ENCODE measurements around the gene BMP8A. TPM values are rescaled to one million over a fixed set of nuclear protein-coding genes. Genes with fewer than 3 reads are reported as not detected.

The BMP8A gene
- total RNA-seq, 1 donor from 2014 or later, result 0.58 TPM

DNA sequence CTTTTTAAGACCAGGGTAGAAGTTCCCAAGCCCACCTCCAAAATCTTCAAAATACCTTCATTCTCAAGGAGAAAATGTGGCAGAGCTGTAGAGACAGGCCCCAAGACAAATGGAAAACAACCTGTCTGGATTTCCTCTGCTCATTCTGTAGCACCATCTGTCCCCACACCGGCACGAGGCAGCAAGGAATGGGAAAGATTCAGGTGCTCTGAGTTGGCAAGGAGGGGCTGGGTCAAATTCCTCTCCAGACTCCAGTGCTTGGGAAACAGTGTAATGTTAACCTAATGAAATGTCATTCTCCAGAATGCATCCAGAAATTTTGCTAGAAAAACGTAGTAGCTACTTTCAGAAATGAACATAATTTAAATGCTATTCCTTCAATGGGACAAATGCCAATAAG, 75.9 kb downstream of the BMP8A start:
- Histone ChIP-seq H3K27me3 (ENCODE audit: control insufficient read depth, insufficient read depth, low read length) (no peaks in the 10 kb centered on the region), H3K36me3 (ENCODE audit: control insufficient read depth, insufficient read depth, low read length) (peaks cover 4% of the 10 kb centered on the region), H3K4me3 (ENCODE audit: low read depth, low read length) (no peak overlapping the region)
- TF ChIP-seq, protein P1, sequence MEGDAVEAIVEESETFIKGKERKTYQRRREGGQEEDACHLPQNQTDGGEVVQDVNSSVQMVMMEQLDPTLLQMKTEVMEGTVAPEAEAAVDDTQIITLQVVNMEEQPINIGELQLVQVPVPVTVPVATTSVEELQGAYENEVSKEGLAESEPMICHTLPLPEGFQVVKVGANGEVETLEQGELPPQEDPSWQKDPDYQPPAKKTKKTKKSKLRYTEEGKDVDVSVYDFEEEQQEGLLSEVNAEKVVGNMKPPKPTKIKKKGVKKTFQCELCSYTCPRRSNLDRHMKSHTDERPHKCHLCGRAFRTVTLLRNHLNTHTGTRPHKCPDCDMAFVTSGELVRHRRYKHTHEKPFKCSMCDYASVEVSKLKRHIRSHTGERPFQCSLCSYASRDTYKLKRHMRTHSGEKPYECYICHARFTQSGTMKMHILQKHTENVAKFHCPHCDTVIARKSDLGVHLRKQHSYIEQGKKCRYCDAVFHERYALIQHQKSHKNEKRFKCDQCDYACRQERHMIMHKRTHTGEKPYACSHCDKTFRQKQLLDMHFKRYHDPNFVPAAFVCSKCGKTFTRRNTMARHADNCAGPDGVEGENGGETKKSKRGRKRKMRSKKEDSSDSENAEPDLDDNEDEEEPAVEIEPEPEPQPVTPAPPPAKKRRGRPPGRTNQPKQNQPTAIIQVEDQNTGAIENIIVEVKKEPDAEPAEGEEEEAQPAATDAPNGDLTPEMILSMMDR (IDR thresholded peaks at IDR 0.05; ENCODE audit: insufficient read depth, low read length, poor library complexity, severe bottlenecking), result no peak
- DNase-seq (ENCODE audit: low read depth), result no peak

DNA sequence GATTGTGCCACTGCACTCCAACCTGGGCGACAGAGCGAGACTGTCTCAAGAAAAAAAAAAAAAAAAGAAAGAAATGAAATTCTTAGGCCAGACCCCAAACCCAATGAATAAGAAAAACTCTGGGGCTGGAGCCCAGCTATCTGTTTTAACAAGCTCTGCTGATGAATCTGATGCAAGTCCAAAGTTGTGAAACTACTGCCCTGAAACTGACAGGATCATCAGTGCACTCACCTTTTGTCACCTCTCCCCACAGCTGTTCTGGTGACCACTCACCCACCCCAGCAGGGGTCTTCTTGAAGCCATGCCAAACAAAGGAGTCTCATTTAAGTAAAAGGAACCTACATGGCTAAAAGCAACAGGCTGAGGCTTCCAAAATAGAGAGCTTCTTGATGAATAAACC, 76.8 kb downstream of the BMP8A start:
- H3K27me3 ChIP-seq (ENCODE audit: control insufficient read depth, insufficient read depth, low read length), result no peaks in the 10 kb centered on the region
- no peak overlapping the region for H3K4me3 ChIP-seq (ENCODE audit: low read depth, low read length)
- TF ChIP-seq, protein P1 (IDR thresholded peaks at IDR 0.05; ENCODE audit: insufficient read depth, low read length, poor library complexity, severe bottlenecking), result no peak
- H3K36me3 ChIP-seq (ENCODE audit: control insufficient read depth, insufficient read depth, low read length), result peaks cover 4% of the 10 kb centered on the region
- DNase-seq (ENCODE audit: low read depth), result no peak

DNA sequence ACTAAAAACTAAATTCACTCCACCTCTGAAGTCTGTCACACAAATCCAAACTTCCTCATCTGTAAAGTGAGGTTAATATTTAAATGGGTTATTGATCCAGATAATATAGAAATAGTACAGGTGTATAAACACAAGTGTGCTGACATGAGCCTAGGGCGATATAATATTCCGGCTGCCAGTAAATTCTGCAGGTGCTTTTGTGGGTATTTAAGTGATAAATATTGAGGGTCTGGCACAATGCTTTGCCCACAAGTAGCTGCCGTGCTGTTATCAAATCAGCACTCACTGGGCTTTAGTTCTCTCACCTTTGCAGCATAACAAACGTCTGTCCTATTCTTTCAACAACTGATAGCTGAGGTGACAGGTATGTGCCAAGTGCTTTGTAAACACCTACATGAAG, 77.6 kb downstream of the BMP8A start:
- DNase-seq (ENCODE audit: low read depth), result no peak
- Histone ChIP-seq H3K4me3 (ENCODE audit: low read depth, low read length) (no peak overlapping the region), H3K27me3 (ENCODE audit: control insufficient read depth, insufficient read depth, low read length) (no peaks in the 10 kb centered on the region), H3K36me3 (ENCODE audit: control insufficient read depth, insufficient read depth, low read length) (peaks cover 3% of the 10 kb centered on the region)
- TF ChIP-seq, protein P1 (IDR thresholded peaks at IDR 0.05; ENCODE audit: insufficient read depth, low read length, poor library complexity, severe bottlenecking), result no peak

DNA sequence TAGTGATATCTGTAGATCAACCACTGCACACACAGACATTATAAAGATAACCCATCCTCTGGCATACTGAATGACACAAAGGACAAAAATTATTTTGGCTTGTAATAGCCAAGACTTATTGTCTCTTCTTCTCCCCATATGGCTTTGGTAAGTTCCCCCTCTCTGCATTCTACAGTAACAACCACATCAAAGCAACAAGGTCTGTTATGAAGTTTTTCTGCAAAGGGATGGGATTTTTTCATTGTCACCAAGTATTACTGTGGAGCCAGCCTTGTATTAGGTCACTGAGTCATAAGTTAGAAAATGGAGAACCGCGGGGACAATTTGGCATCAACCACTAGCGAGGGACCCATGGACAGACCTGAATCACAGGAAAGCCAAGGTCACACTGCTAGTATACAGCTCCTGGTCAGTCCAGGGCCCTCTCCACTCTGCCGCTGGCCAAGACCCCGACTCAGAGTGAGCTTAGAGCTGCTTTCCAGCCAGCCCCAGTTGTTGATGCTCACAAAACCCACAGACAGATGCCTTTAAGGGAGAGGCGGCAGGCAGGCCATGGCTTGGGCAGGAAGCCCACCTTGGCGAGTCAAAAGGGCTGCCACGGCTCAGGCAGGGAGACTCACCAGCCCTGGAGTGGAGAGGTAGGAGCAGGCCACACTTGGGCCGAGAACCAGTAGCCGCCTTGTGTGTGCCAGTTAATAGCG, 79.2 kb downstream of the BMP8A start:
- no peaks in the 10 kb centered on the region for H3K27me3 ChIP-seq (ENCODE audit: control insufficient read depth, insufficient read depth, low read length)
- DNase-seq (ENCODE audit: low read depth), result no peak
- TF ChIP-seq, protein P1 (IDR thresholded peaks at IDR 0.05; ENCODE audit: insufficient read depth, low read length, poor library complexity, severe bottlenecking), result no peak
- H3K4me3 ChIP-seq (ENCODE audit: low read depth, low read length), result no peak overlapping the region
- peaks cover 3% of the 10 kb centered on the region for H3K36me3 ChIP-seq (ENCODE audit: control insufficient read depth, insufficient read depth, low read length)

DNA sequence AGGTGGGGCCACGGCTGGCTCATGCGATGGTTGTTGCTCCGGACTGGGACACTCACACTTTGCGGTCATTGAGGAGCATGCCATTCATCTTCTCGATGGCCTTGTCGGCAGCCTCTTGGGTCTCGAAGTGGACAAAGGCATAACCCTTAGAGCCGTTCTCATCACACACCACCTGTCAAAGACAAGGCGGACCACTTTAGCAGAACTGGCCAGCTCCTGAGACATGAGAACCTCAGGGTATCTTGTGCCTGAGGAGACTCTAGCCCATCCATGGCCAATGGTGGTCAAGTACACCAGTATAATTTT, 79.7 kb downstream of the BMP8A start:
- TF ChIP-seq, protein P1 (IDR thresholded peaks at IDR 0.05; ENCODE audit: insufficient read depth, low read length, poor library complexity, severe bottlenecking), result no peak
- Histone ChIP-seq H3K36me3 (ENCODE audit: control insufficient read depth, insufficient read depth, low read length) (peaks cover 3% of the 10 kb centered on the region), H3K4me3 (ENCODE audit: low read depth, low read length) (no peak overlapping the region), H3K27me3 (ENCODE audit: control insufficient read depth, insufficient read depth, low read length) (no peaks in the 10 kb centered on the region)
- DNase-seq (ENCODE audit: low read depth), result no peak
